ENCODE results near the gene CD44.

CD44 gene

GRCh38 chr11:35139722-35140282 is 831 bp downstream of the CD44 start:
- Mint-ChIP-seq H3K27me3 (no peaks in the 10 kb centered on the region), H3K27ac (peak overlapping the region; percentile 94), H3K9me3 (no peaks in the 10 kb centered on the region), H3K4me1 (peaks cover 42% of the 10 kb centered on the region), H3K4me3 (peak overlapping the region; percentile 87), H3K36me3 (peaks cover 5% of the 10 kb centered on the region)
- ATAC-seq (ENCODE audit: low read depth) (no peak), DNase-seq (ENCODE audit: low spot score in 2 of 2) (no peak)

GRCh38 chr11:35141071-35141470 is 2.1 kb downstream of the CD44 start:
- no peak for DNase-seq (ENCODE audit: low spot score in 2 of 2)
- peaks cover 5% of the 10 kb centered on the region for H3K36me3 Mint-ChIP-seq
- H3K27me3 Mint-ChIP-seq, result no peaks in the 10 kb centered on the region
- peak overlapping the region; percentile 87 for H3K4me3 Mint-ChIP-seq
- ATAC-seq (ENCODE audit: low read depth), result no peak
- peaks cover 55% of the 10 kb centered on the region for H3K4me1 Mint-ChIP-seq
- H3K27ac Mint-ChIP-seq, result peak overlapping the region; percentile 94
- H3K9me3 Mint-ChIP-seq, result no peaks in the 10 kb centered on the region

- Mint-ChIP-seq H3K4me1 (peaks cover 60% of the 10 kb centered on the region), H3K27ac (peak overlapping the region; percentile 94), H3K4me3 (peak overlapping the region; percentile 87), H3K27me3 (no peaks in the 10 kb centered on the region), H3K9me3 (no peaks in the 10 kb centered on the region), H3K36me3 (peaks cover 5% of the 10 kb centered on the region)
- no peak for DNase-seq (ENCODE audit: low spot score in 2 of 2)
- ATAC-seq (ENCODE audit: low read depth), result no peak
These were observed 2.6 kb downstream of the CD44 start for GRCh38 chr11:35141571-35141971.

- Mint-ChIP-seq H3K27ac (peak overlapping the region; percentile 94), H3K27me3 (no peaks in the 10 kb centered on the region), H3K9me3 (no peaks in the 10 kb centered on the region), H3K4me3 (peak overlapping the region; percentile 53), H3K4me1 (peaks cover 60% of the 10 kb centered on the region), H3K36me3 (peaks cover 11% of the 10 kb centered on the region)
- ATAC-seq (ENCODE audit: low read depth) (no peak), DNase-seq (ENCODE audit: low spot score in 2 of 2) (no peak)
These were observed 3.6 kb downstream of the CD44 start for GRCh38 chr11:35142481-35143075.

GRCh38 chr11:35143297-35144135 is 4.5 kb downstream of the CD44 start:
- Mint-ChIP-seq H3K27ac (peak overlapping the region; percentile 94), H3K36me3 (peaks cover 14% of the 10 kb centered on the region), H3K9me3 (no peaks in the 10 kb centered on the region), H3K4me3 (peak overlapping the region; percentile 76), H3K4me1 (peaks cover 59% of the 10 kb centered on the region), H3K27me3 (no peaks in the 10 kb centered on the region)
- no peak for DNase-seq (ENCODE audit: low spot score in 2 of 2)
- ATAC-seq (ENCODE audit: low read depth), result no peak

GRCh38 chr11:35144136-35144741 is 5.3 kb downstream of the CD44 start:
- Mint-ChIP-seq H3K27ac (peak overlapping the region; percentile 94), H3K4me3 (peak overlapping the region; percentile 76), H3K4me1 (peaks cover 66% of the 10 kb centered on the region), H3K36me3 (peaks cover 18% of the 10 kb centered on the region), H3K9me3 (no peaks in the 10 kb centered on the region), H3K27me3 (no peaks in the 10 kb centered on the region)
- peak; percentile 71 for ATAC-seq (ENCODE audit: low read depth)
- peak; percentile 65 to 77 for DNase-seq (ENCODE audit: low spot score in 2 of 2)

GRCh38 chr11:35144806-35145205 is 5.8 kb downstream of the CD44 start:
- Mint-ChIP-seq H3K9me3 (no peaks in the 10 kb centered on the region), H3K27me3 (no peaks in the 10 kb centered on the region), H3K36me3 (peaks cover 18% of the 10 kb centered on the region), H3K4me1 (peaks cover 66% of the 10 kb centered on the region), H3K4me3 (peak overlapping the region; percentile 73), H3K27ac (peak overlapping the region; percentile 94)
- DNase-seq (ENCODE audit: low spot score in 2 of 2) (no peak), ATAC-seq (ENCODE audit: low read depth) (no peak)

- Mint-ChIP-seq H3K36me3 (peaks cover 18% of the 10 kb centered on the region), H3K9me3 (no peaks in the 10 kb centered on the region), H3K4me1 (peaks cover 64% of the 10 kb centered on the region), H3K27me3 (no peaks in the 10 kb centered on the region), H3K4me3 (peak overlapping the region; percentile 73), H3K27ac (peak overlapping the region; percentile 94)
- DNase-seq (ENCODE audit: low spot score in 2 of 2) (no peak), ATAC-seq (ENCODE audit: low read depth) (peak; percentile 21)
These were observed 6.3 kb downstream of the CD44 start for GRCh38 chr11:35145271-35145670.

GRCh38 chr11:35146074-35146521 is 7.1 kb downstream of the CD44 start:
- ATAC-seq (ENCODE audit: low read depth) (no peak), DNase-seq (ENCODE audit: low spot score in 2 of 2) (no peak)
- Mint-ChIP-seq H3K27me3 (no peaks in the 10 kb centered on the region), H3K4me3 (peak overlapping the region; percentile 73), H3K36me3 (peaks cover 25% of the 10 kb centered on the region), H3K9me3 (no peaks in the 10 kb centered on the region), H3K27ac (peak overlapping the region; percentile 94), H3K4me1 (peaks cover 68% of the 10 kb centered on the region)

GRCh38 chr11:35146711-35147110 is 7.7 kb downstream of the CD44 start:
- Mint-ChIP-seq H3K9me3 (no peaks in the 10 kb centered on the region), H3K36me3 (peaks cover 28% of the 10 kb centered on the region), H3K27ac (peak overlapping the region; percentile 94), H3K27me3 (no peaks in the 10 kb centered on the region), H3K4me1 (peaks cover 67% of the 10 kb centered on the region), H3K4me3 (peak overlapping the region; percentile 73)
- no peak for ATAC-seq (ENCODE audit: low read depth)
- no peak for DNase-seq (ENCODE audit: low spot score in 2 of 2)

GRCh38 chr11:35147235-35147634 is 8.3 kb downstream of the CD44 start:
- peaks cover 64% of the 10 kb centered on the region for H3K4me1 Mint-ChIP-seq
- H3K27ac Mint-ChIP-seq, result peak overlapping the region; percentile 94
- no peak overlapping the region for H3K4me3 Mint-ChIP-seq
- H3K27me3 Mint-ChIP-seq, result no peaks in the 10 kb centered on the region
- DNase-seq (ENCODE audit: low spot score in 2 of 2) (no peak), ATAC-seq (ENCODE audit: low read depth) (no peak)
- peaks cover 27% of the 10 kb centered on the region for H3K36me3 Mint-ChIP-seq
- no peaks in the 10 kb centered on the region for H3K9me3 Mint-ChIP-seq

GRCh38 chr11:35148163-35148837 is 9.3 kb downstream of the CD44 start:
- H3K27ac Mint-ChIP-seq, result peak overlapping the region; percentile 100
- no peak for DNase-seq (ENCODE audit: low spot score in 2 of 2)
- ATAC-seq (ENCODE audit: low read depth), result no peak
- no peaks in the 10 kb centered on the region for H3K9me3 Mint-ChIP-seq
- H3K4me3 Mint-ChIP-seq, result no peak overlapping the region
- H3K27me3 Mint-ChIP-seq, result no peaks in the 10 kb centered on the region
- H3K4me1 Mint-ChIP-seq, result peaks cover 67% of the 10 kb centered on the region
- peaks cover 31% of the 10 kb centered on the region for H3K36me3 Mint-ChIP-seq

- H3K27ac Mint-ChIP-seq, result peak overlapping the region; percentile 100
- H3K27me3 Mint-ChIP-seq, result no peaks in the 10 kb centered on the region
- H3K9me3 Mint-ChIP-seq, result no peaks in the 10 kb centered on the region
- ATAC-seq (ENCODE audit: low read depth) (no peak), DNase-seq (ENCODE audit: low spot score in 2 of 2) (no peak)
- peaks cover 42% of the 10 kb centered on the region for H3K36me3 Mint-ChIP-seq
- no peak overlapping the region for H3K4me3 Mint-ChIP-seq
- H3K4me1 Mint-ChIP-seq, result peaks cover 67% of the 10 kb centered on the region
These were observed 11.5 kb downstream of the CD44 start for GRCh38 chr11:35150454-35150853.
